OCI-LY1 (cell line): Measurements from ENCODE around the gene ENTPD1.

Experiments
- EZH2 ChIP-seq: fragments of 200-600 bp; sonication (generic), shearing (Covaris generic); IDR thresholded peaks from 2 replicates; pipeline ENCODE4 v1.8.0; 2017; ENCODE audit warnings: borderline replicate concordance, mixed run types, mild to moderate bottlenecking, antibody characterized with exemption, low read length, moderate library complexity, mixed read lengths
- TF ChIP-seq, protein P1 (sequence below): fragments of 200-600 bp; sonication (generic), shearing (Covaris generic); IDR thresholded peaks from 2 replicates; pipeline ENCODE4 v1.5.1; 2017; ENCODE audit warnings: mild to moderate bottlenecking, antibody characterized with exemption, low read length, moderate library complexity, mixed read lengths

DNA sequence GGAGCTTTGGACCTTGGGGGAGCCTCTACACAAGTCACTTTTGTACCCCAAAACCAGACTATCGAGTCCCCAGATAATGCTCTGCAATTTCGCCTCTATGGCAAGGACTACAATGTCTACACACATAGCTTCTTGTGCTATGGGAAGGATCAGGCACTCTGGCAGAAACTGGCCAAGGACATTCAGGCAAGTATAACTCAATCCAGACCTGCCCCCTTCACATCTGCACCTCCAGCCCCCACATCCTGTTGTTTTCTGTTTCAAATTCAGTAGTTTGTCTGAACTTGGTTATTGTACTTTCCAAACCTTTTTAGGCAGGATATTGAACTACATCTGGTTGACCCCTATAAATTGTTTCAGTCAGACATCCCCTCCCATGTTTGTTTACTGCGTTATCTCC lies 89.4 kb downstream of the ENTPD1 start:
- no peak for TF ChIP-seq EZH2
- TF ChIP-seq, protein P1, sequence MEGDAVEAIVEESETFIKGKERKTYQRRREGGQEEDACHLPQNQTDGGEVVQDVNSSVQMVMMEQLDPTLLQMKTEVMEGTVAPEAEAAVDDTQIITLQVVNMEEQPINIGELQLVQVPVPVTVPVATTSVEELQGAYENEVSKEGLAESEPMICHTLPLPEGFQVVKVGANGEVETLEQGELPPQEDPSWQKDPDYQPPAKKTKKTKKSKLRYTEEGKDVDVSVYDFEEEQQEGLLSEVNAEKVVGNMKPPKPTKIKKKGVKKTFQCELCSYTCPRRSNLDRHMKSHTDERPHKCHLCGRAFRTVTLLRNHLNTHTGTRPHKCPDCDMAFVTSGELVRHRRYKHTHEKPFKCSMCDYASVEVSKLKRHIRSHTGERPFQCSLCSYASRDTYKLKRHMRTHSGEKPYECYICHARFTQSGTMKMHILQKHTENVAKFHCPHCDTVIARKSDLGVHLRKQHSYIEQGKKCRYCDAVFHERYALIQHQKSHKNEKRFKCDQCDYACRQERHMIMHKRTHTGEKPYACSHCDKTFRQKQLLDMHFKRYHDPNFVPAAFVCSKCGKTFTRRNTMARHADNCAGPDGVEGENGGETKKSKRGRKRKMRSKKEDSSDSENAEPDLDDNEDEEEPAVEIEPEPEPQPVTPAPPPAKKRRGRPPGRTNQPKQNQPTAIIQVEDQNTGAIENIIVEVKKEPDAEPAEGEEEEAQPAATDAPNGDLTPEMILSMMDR: no peak
